Nephron progenitor cell (in vitro differentiated cells): ENCODE measurements around the gene LRRC74A.

Experiments used
- DNase-seq: peaks from one replicate; pipeline ENCODE4 v3.0.0; 2021
- H3K27ac Mint-ChIP-seq: 2 replicates; pipeline ENCODE4 v1.8.0; 2021; ENCODE audit warnings: mild to moderate bottlenecking, moderate library complexity, mixed read lengths
- H3K27me3 Mint-ChIP-seq: 2 replicates; pipeline ENCODE4 v1.8.0; 2021; ENCODE audit warnings: mild to moderate bottlenecking, low read depth, mixed read lengths; ENCODE audit not compliant: poor library complexity
- H3K36me3 Mint-ChIP-seq: 2 replicates; pipeline ENCODE4 v1.8.0; 2021; ENCODE audit warnings: low read depth, mixed read lengths
- H3K4me1 Mint-ChIP-seq: 2 replicates; pipeline ENCODE4 v1.8.0; 2021; ENCODE audit warnings: mixed read lengths
- H3K4me3 Mint-ChIP-seq: 2 replicates; pipeline ENCODE4 v1.8.0; 2021; ENCODE audit warnings: mild to moderate bottlenecking, moderate library complexity, mixed read lengths
- H3K9me3 Mint-ChIP-seq: 2 replicates; pipeline ENCODE4 v1.8.0; 2021; ENCODE audit warnings: mild to moderate bottlenecking, moderate library complexity, mixed read lengths
- TF ChIP-seq, protein P1 (sequence below): fragments of 200-600 bp; sonication (generic); IDR thresholded peaks from 2 replicates; pipeline ENCODE4 v1.5.0; 2021; ENCODE audit warnings: antibody characterized with exemption

The LRRC74A gene

GRCh38 chr14:76827696-76828296 is 1.6 kb downstream of the LRRC74A start:
- peaks cover 11% of the 10 kb centered on the region for H3K9me3 Mint-ChIP-seq
- peak overlapping the region; percentile 8 for H3K27ac Mint-ChIP-seq
- H3K36me3 Mint-ChIP-seq = no peaks in the 10 kb centered on the region
- peaks cover 25% of the 10 kb centered on the region for H3K4me1 Mint-ChIP-seq
- DNase-seq = no peak
- H3K27me3 Mint-ChIP-seq = peaks cover 8% of the 10 kb centered on the region
- TF ChIP-seq, protein P1, sequence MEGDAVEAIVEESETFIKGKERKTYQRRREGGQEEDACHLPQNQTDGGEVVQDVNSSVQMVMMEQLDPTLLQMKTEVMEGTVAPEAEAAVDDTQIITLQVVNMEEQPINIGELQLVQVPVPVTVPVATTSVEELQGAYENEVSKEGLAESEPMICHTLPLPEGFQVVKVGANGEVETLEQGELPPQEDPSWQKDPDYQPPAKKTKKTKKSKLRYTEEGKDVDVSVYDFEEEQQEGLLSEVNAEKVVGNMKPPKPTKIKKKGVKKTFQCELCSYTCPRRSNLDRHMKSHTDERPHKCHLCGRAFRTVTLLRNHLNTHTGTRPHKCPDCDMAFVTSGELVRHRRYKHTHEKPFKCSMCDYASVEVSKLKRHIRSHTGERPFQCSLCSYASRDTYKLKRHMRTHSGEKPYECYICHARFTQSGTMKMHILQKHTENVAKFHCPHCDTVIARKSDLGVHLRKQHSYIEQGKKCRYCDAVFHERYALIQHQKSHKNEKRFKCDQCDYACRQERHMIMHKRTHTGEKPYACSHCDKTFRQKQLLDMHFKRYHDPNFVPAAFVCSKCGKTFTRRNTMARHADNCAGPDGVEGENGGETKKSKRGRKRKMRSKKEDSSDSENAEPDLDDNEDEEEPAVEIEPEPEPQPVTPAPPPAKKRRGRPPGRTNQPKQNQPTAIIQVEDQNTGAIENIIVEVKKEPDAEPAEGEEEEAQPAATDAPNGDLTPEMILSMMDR = no peak
- H3K4me3 Mint-ChIP-seq = peak overlapping the region; percentile 5

GRCh38 chr14:76828339-76829012 is 2.3 kb downstream of the LRRC74A start:
- peak overlapping the region; percentile 8 for H3K27ac Mint-ChIP-seq
- H3K36me3 Mint-ChIP-seq = no peaks in the 10 kb centered on the region
- H3K9me3 Mint-ChIP-seq = peaks cover 6% of the 10 kb centered on the region
- H3K4me3 Mint-ChIP-seq = peak overlapping the region; percentile 5
- peaks cover 30% of the 10 kb centered on the region for H3K4me1 Mint-ChIP-seq
- TF ChIP-seq, protein P1 = no peak
- no peak for DNase-seq
- peaks cover 10% of the 10 kb centered on the region for H3K27me3 Mint-ChIP-seq

DNA sequence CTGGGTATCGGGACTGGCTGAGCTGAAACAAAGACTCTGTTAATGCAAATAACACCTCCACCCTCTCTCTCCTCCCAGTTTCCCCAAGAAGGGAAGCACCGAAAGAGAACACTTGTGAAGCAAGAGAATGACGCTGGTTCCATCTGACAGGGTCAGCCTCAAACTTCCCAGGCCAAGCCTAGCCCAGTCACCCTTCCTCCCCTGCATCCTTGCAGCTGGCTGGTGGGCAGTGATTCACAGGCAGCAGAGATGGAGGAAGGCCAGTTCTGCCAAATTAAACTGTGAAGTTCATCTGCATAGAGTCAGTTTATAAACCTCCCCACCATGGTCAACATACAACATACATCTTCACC is 2.8 kb downstream of the LRRC74A start:
- Mint-ChIP-seq H3K4me3 (no peak overlapping the region), H3K9me3 (peaks cover 6% of the 10 kb centered on the region), H3K4me1 (peaks cover 33% of the 10 kb centered on the region), H3K36me3 (no peaks in the 10 kb centered on the region), H3K27ac (no peak overlapping the region), H3K27me3 (peaks cover 10% of the 10 kb centered on the region)
- TF ChIP-seq, protein P1 = no peak
- no peak for DNase-seq

DNA sequence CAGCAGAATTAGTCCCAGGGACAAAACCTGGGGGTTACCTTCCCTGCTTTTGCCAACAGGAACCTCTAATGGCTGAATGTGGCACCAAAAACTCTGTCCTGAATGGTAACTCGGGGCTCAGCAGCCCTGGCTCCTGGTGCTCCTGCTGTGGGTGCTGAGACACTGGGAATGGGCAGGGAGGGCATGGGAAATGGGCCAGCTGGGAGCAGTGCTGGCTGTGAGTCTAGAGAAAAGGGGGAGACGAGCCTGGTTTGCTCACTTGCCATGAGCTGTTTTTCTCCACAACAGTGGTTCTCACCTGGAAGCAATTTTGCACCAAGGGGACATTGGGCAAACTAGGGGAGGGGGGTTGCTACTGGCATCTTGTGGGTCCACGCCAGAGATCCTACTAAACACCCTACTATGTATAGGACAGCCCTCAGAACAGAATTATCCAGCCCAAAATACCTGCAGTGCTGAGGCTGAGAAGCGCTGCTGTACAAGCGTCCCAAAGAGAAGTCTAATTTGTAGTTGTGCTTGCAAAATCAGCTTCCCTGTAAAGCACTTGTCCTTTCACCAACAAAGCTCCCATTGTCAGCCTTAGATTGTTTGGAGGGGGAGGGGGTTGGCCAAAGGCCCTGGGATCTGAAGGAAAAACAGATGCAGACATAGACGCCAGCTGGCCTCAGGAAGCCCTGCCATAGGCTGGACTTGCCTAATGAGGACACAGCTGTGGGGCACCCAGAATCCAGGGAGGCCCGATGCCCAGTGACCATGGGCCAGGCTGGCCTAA is 3.6 kb downstream of the LRRC74A start:
- Mint-ChIP-seq H3K27me3 (peaks cover 10% of the 10 kb centered on the region), H3K9me3 (peaks cover 2% of the 10 kb centered on the region), H3K27ac (no peak overlapping the region), H3K4me1 (peaks cover 41% of the 10 kb centered on the region), H3K36me3 (no peaks in the 10 kb centered on the region), H3K4me3 (no peak overlapping the region)
- DNase-seq = no peak
- TF ChIP-seq, protein P1 = no peak

GRCh38 chr14:76830556-76830955 is 4.3 kb downstream of the LRRC74A start:
- Mint-ChIP-seq H3K4me3 (no peak overlapping the region), H3K4me1 (peaks cover 44% of the 10 kb centered on the region), H3K27me3 (peaks cover 10% of the 10 kb centered on the region), H3K36me3 (no peaks in the 10 kb centered on the region), H3K9me3 (no peaks in the 10 kb centered on the region), H3K27ac (no peak overlapping the region)
- DNase-seq = no peak
- TF ChIP-seq, protein P1 = no peak
